GM12892 (cell line): Measurements from ENCODE around the gene OR2A42.
"Not testable (repeated sequence)": the region's sequence is repeated elsewhere in the genome, so short reads cannot be mapped to it uniquely, and the experiment has no call there.

Experiments
- POLR2A ChIP-seq: IDR thresholded peaks from 2 replicates; pipeline ENCODE4 v1.6.1; 2011; ENCODE audit warnings: low read depth, low read length, control low read depth
- POLR2AphosphoS5 ChIP-seq: IDR thresholded peaks from 2 replicates; pipeline ENCODE4 v1.6.1; 2011; ENCODE audit warnings: low read depth, low read length, control low read depth

GRCh38 chr7:144245372-144245771 is 6.0 kb upstream of the OR2A42 start:
- not testable (repeated sequence) for TF ChIP-seq POLR2A, POLR2AphosphoS5
